HepG2 (cell line): ENCODE measurements around the gene ZNF526. TPM values are rescaled to one million over a fixed set of nuclear protein-coding genes. Genes with fewer than 3 reads are reported as not detected.

Experiments used
- ATAC-seq: fragments of 200-7000 bp; cut with Tn5 transposase; 3 replicates; pipeline ENCODE4 v1.9.1; 2020; ENCODE audit warnings: mild to moderate bottlenecking, moderate library complexity
- BruUV-seq: library from RNA; stranded (reverse); fragments of 400-500 nt; replicated peaks from 2 replicates; lab custom pipeline; 2021; lab: Mats Ljungman, UMichigan
- CTCF ChIA-PET: fragments of 300-600 bp; formaldehyde crosslinking; extraction: SDS; loops from one replicate; lab custom pipeline; 2021; ENCODE audit warnings: low total read pairs, inconsistent platforms, low intra/inter-chr PET ratio; lab: Yijun Ruan, JAX
- POLR2A ChIA-PET: fragments of 350-600 bp; sonication (Branson Sonifier 250); formaldehyde crosslinking; loops from one replicate; lab custom pipeline; 2020; ENCODE audit warnings: antibody characterized with exemption, inconsistent platforms; lab: Yijun Ruan, JAX
- DNase-seq: peaks from one replicate; pipeline ENCODE4 v3.0.0-alpha.2; 2015; ENCODE audit warnings: low spot score
- FAIRE-seq: peaks from 3 replicates; lab custom pipeline; 2011; peaks lifted over from hg19 to GRCh38; lab: Jason Lieb, UNC
- H2AFZ ChIP-seq: one replicate; pipeline ENCODE4 v1.6.1; 2011; ENCODE audit warnings: low read length, inconsistent platforms
- H3K27ac ChIP-seq: fragments of 300-600 bp; 3 replicates; pipeline ENCODE4 v1.8.0; 2011; ENCODE audit warnings: mixed run types, mild to moderate bottlenecking, mixed read lengths, low read length, inconsistent platforms; ENCODE audit not compliant: insufficient read depth; ENCODE audit errors: extremely low read length
- H3K27me3 ChIP-seq, 2 experiments: fragments of 200-600 bp in 1 of 2; 2 replicates in 1 of 2; 3 replicates in 1 of 2; pipeline versions ENCODE4 v1.6.0 to v1.8.0; 2011; ENCODE audit warnings: low read length in 2 of 2, mild to moderate bottlenecking in 2 of 2, moderate library complexity in 2 of 2, inconsistent platforms in 1 of 2; ENCODE audit not compliant: insufficient read depth in 2 of 2, control insufficient read depth in 1 of 2
- H3K36me3 ChIP-seq, 2 experiments: fragments of 200-600 bp in 1 of 2; replicated peaks in 1 of 2; 2 replicates in 1 of 2; 3 replicates in 1 of 2; pipeline versions ENCODE4 v1.5.1 to v1.8.0; 2011; ENCODE audit warnings: low read length in 2 of 2, inconsistent platforms in 1 of 2; ENCODE audit not compliant: insufficient read depth in 2 of 2, control insufficient read depth in 1 of 2
- H3K4me1 ChIP-seq: 2 replicates; pipeline ENCODE4 v1.5.1; 2012; ENCODE audit warnings: low read length, inconsistent platforms; ENCODE audit not compliant: insufficient read depth
- H3K4me2 ChIP-seq: 2 replicates; pipeline ENCODE4 v1.6.0; 2011; ENCODE audit warnings: low read depth, low read length, inconsistent platforms
- H3K4me3 ChIP-seq, 3 experiments: fragments of 200-600 bp in 1 of 3; sonication (generic), shearing (Covaris generic) in 1 of 3; replicated peaks in 1 of 3; 2 replicates each; pipeline ENCODE4 v1.5.1; 2011 to 2016; ENCODE audit warnings: low read length in 3 of 3, inconsistent platforms in 2 of 3, low read depth in 2 of 3, mild to moderate bottlenecking in 2 of 3, control low read depth in 1 of 3, mixed read lengths in 1 of 3; ENCODE audit not compliant: insufficient read depth in 1 of 3
- H3K79me2 ChIP-seq: one replicate; pipeline ENCODE4 v1.6.1; 2011; ENCODE audit warnings: low read length, inconsistent platforms; ENCODE audit not compliant: insufficient read depth
- H3K9ac ChIP-seq: 2 replicates; pipeline ENCODE4 v1.6.0; 2011; ENCODE audit warnings: mild to moderate bottlenecking, low read depth, low read length, inconsistent platforms; ENCODE audit not compliant: insufficient read depth
- H3K9me3 ChIP-seq: 2 replicates; pipeline ENCODE4 v1.5.1; 2012; ENCODE audit warnings: mild to moderate bottlenecking, low read length
- H4K20me1 ChIP-seq: 2 replicates; pipeline ENCODE4 v1.6.0; 2011; ENCODE audit warnings: inconsistent platforms, mild to moderate bottlenecking, low read length, moderate library complexity; ENCODE audit not compliant: insufficient read depth
- AGO1 ChIP-seq: fragments of 200-400 bp; formaldehyde crosslinking; IDR thresholded peaks from 2 replicates; pipeline ENCODE4 v1.6.1; 2017; ENCODE audit warnings: mild to moderate bottlenecking, low read depth, low read length, moderate library complexity; ENCODE audit not compliant: poor library complexity, severe bottlenecking
- AGO2 ChIP-seq: fragments of 200-400 bp; formaldehyde crosslinking; optimal IDR thresholded peaks from 2 replicates; pipeline ENCODE3; 2017; ENCODE audit warnings: mild to moderate bottlenecking, low read depth, low read length, moderate library complexity
- HNF4A ChIP-seq: sonication (generic); formaldehyde crosslinking; IDR thresholded peaks from 2 replicates; pipeline ENCODE4 v1.4.0; 2020; ENCODE audit warnings: missing genetic modification reagents
- POLR2G ChIP-seq: fragments of 200-400 bp; formaldehyde crosslinking; IDR thresholded peaks from 2 replicates; pipeline ENCODE4 v1.6.1; 2018; ENCODE audit warnings: mild to moderate bottlenecking, low read depth, low read length, moderate library complexity
- RXRA ChIP-seq: sonication (generic); formaldehyde crosslinking; IDR thresholded peaks from 2 replicates; pipeline ENCODE4 v1.5.1; 2020; ENCODE audit warnings: missing genetic modification reagents
- ZNF674 ChIP-seq: sonication (generic); formaldehyde crosslinking; IDR thresholded peaks from 2 replicates; pipeline ENCODE4 v1.5.0; 2020; ENCODE audit warnings: low read depth, mild to moderate bottlenecking, missing genetic modification reagents
- WGBS: methylation state at CpG from one replicate; pipeline ENCODE4 v1.1.6; 2017; ENCODE audit warnings: low lambda C conversion rate; 5-methylcytosine and 5-hydroxymethylcytosine counted together
- in situ Hi-C: cut with HindIII; loops from 2 replicates; pipeline ENCODE4 v1.10.0; 2017; ENCODE audit warnings: low pct_unique_long_range_greater_than_20kb; ENCODE audit not compliant: extremely low pct_ligation_motif_present
- intact Hi-C: fragments of 100-400 bp; cut with micrococcal nuclease; formaldehyde crosslinking; loops from one replicate; pipeline ENCODE4 v1.10.0; 2022; ENCODE audit not compliant: unreplicated experiment
- polyA plus RNA-seq, 8 experiments: library from polyadenylated mRNA; depleted of rRNA in 3 of 8; stranded (reverse) in 7 of 8; unstranded in 1 of 8; fragments of >200 nt; fragmentation: Illumina TruSeq in 4 of 8; extraction: Trizol in 4 of 8; gene quantifications; 2 replicates each; pipeline versions ENCODE4 v1.2.1 to v1.2.3, GENCODE V29; 2011 to 2016; ENCODE audit warnings: low read depth in 4 of 8, missing spikeins in 1 of 8, mixed read lengths in 1 of 8; ENCODE audit not compliant: insufficient read depth in 1 of 8
- total RNA-seq, 5 experiments: library from RNA; depleted of rRNA; stranded (reverse); fragments of >200 nt; fragmentation: Illumina TruSeq; extraction: Trizol; gene quantifications; 2 replicates each; pipeline ENCODE4 v1.2.3, GENCODE V29; 2016; ENCODE audit warnings: low read depth in 1 of 5
- TF ChIP-seq, protein P1 (sequence below): sonication (generic); formaldehyde crosslinking; IDR thresholded peaks from 2 replicates; pipeline ENCODE4 v1.4.0; 2020; ENCODE audit warnings: missing genetic modification reagents

ZNF526 gene
- total and polyA plus RNA-seq, 2 of the 13 experiments (the other 11 are each of a cell fraction or from before 2014, with no cell fraction given) = 3.3 to 8.4 TPM

DNA sequence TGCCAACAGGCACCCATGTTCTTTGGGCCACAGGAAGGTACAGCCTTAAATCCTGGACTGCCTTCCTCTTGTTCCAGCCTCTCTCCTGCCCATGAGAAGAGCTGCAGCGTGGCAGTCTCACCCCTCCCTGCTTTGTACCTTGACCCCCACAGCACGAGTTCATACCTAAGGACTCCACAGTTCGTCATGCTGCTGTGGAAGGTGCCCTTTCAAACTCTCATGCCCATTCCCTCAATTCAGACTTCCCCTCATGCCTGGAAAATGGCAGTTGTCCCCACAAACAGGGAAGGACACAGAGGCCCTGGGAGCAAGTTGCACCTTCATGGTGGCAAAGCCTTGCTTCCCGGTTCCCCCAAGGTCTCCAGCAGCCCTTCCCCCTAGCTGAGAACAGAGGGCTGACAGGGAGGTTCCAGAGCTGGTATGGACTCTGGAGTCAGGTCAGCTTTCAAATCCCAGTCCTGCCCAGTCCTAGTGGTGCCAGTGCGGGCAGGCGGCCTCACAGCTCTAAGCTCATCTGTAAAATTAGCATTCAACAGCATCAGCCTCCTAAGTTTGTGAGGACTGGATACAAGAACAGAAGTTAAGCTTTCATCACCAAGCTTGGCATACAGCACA is 13.7 kb downstream of the ZNF526 start:
- no peak for FAIRE-seq
- no peaks in the 10 kb centered on the region for H3K79me2 ChIP-seq
- no peak overlapping the region for H3K4me2 ChIP-seq
- 60% methylated on average over 5 of the region's 6 CpGs for WGBS
- peak; percentile 28 for ATAC-seq
- no peak overlapping the region for H2AFZ ChIP-seq
- H3K4me1 ChIP-seq = peaks cover 30% of the 10 kb centered on the region
- H3K9ac ChIP-seq = peak overlapping the region; percentile 14; the same call in 1 of the 2 replicates
- ChIA-PET CTCF (no interaction called here), POLR2A (interaction anchor here (1.0 to 4.0 kb wide), 3 partner anchors 9 to 69 kb away, joined by 3 to 21 read pairs (median 4); partner anchors contain the start of genes DEDD2, GSK3A and PAFAH1B3)
- intact Hi-C loops = no loop called here
- peak overlapping the region; percentile 35 for H3K27ac ChIP-seq
- no peak overlapping the region for H3K4me3 ChIP-seq
- no peaks in the 10 kb centered on the region for H3K9me3 ChIP-seq
- in situ Hi-C loops = no loop called here
- no peaks in the 10 kb centered on the region for H3K27me3 ChIP-seq
- H3K36me3 ChIP-seq = peaks cover 24 to 67% of the 10 kb centered on the region in 2 experiments; a peak in 4 of 5 replicates
- peak; percentile 22; the same call in 1 of the 2 replicates for TF ChIP-seq RXRA
- TF ChIP-seq POLR2G = peak; percentile 46
- TF ChIP-seq HNF4A (CRISPR knock-in tag) = peak; percentile 49; the same call in 1 of the 2 replicates
- TF ChIP-seq, protein P1, sequence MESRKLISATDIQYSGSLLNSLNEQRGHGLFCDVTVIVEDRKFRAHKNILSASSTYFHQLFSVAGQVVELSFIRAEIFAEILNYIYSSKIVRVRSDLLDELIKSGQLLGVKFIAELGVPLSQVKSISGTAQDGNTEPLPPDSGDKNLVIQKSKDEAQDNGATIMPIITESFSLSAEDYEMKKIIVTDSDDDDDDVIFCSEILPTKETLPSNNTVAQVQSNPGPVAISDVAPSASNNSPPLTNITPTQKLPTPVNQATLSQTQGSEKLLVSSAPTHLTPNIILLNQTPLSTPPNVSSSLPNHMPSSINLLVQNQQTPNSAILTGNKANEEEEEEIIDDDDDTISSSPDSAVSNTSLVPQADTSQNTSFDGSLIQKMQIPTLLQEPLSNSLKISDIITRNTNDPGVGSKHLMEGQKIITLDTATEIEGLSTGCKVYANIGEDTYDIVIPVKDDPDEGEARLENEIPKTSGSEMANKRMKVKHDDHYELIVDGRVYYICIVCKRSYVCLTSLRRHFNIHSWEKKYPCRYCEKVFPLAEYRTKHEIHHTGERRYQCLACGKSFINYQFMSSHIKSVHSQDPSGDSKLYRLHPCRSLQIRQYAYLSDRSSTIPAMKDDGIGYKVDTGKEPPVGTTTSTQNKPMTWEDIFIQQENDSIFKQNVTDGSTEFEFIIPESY = no peak
- no peaks in the 10 kb centered on the region for H4K20me1 ChIP-seq
- no TSS peak for BruUV-seq
- DNase-seq = no peak

DNA sequence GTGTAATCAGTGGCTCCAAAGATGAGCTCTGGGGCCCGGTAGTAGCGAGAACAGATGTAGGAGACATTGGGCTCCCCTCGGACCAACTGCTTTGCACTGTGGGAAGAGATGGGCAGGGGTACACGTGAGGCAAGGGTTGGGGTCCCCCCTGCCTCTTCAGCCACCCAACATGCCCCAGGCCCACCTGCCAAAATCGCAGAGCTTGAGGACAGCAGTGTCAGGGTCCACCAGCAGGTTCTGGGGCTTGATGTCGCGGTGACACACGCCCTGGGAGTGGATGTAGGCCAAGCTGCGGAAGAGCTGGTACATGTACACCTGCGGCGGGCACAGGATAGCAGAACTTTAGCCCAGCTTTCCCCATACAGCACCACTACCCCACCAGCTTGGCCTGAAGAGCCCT is 14.3 kb downstream of the ZNF526 start:
- H3K27me3 ChIP-seq = no peaks in the 10 kb centered on the region
- no peak for ATAC-seq
- no peak for DNase-seq
- H3K4me2 ChIP-seq = no peak overlapping the region
- H3K9me3 ChIP-seq = no peaks in the 10 kb centered on the region
- no peak overlapping the region for H3K4me3 ChIP-seq
- H3K27ac ChIP-seq = no peak overlapping the region
- BruUV-seq = no TSS peak
- TF ChIP-seq ZNF674 (CRISPR knock-in tag) = no peak
- TF ChIP-seq AGO2 = peak; percentile 51
- peak; percentile 40 for TF ChIP-seq AGO1
- POLR2A ChIA-PET = interaction anchor here (1.7 to 4.0 kb wide), 2 partner anchors 9 to 14 kb away, joined by 7 to 21 read pairs; partner anchors contain the start of genes GSK3A and ZNF526
- WGBS = no CpG with 5 or more reads among the region's 11 CpGs
- in situ Hi-C loops (no loop called here), intact Hi-C loops (no loop called here)
- no peaks in the 10 kb centered on the region for H4K20me1 ChIP-seq
- H3K79me2 ChIP-seq = no peaks in the 10 kb centered on the region
- FAIRE-seq = no peak
- peaks cover 24 to 67% of the 10 kb centered on the region in 2 experiments; a peak in 4 of 5 replicates for H3K36me3 ChIP-seq
- H2AFZ ChIP-seq = no peak overlapping the region
- peaks cover 24% of the 10 kb centered on the region for H3K4me1 ChIP-seq
- H3K9ac ChIP-seq = no peak overlapping the region
- CTCF ChIA-PET = no interaction called here
